ENCODE results near the gene MUC2. TPM values are rescaled to one million over a fixed set of nuclear protein-coding genes. Genes with fewer than 3 reads are reported as not detected.

Gene MUC2
- total and polyA plus RNA-seq, 10 of the 15 experiments (the other 5 are each of a cell fraction or from before 2014, with no cell fraction given), result 0.23 TPM; not detected in 9

GRCh38 chr11:1049071-1049405 lies 25.6 kb upstream of the MUC2 start (continued):
- no peak for TF ChIP-seq ZNF207 (IDR thresholded peaks at IDR 0.05; ENCODE audit: borderline replicate concordance)
- no peak for TF ChIP-seq REST (IDR thresholded peaks at IDR 0.05; ENCODE audit: low read depth, low read length)
- TF ChIP-seq JUNB (IDR thresholded peaks at IDR 0.05), result no peak
- no peak for TF ChIP-seq RAD21 (IDR thresholded peaks at IDR 0.05; ENCODE audit: insufficient read depth, low read depth, low read length)
- no peak for TF ChIP-seq CHD2 (IDR thresholded peaks at IDR 0.05; ENCODE audit: borderline replicate concordance, low read depth, low read length)
- TF ChIP-seq POLR2AphosphoS2 (IDR thresholded peaks at IDR 0.05; ENCODE audit: low read depth, low read length), result no peak

- Histone ChIP-seq H3K27me3 (replicated peaks in 1 of 2; ENCODE audit: control insufficient read depth in 2 of 2, insufficient read depth in 2 of 2, low read length in 1 of 2) (no peaks in the 10 kb centered on the region), H3K9me3 (replicated peaks; ENCODE audit: control insufficient read depth, insufficient read depth, low read length) (no peaks in the 10 kb centered on the region), H3K36me3 (ENCODE audit: control insufficient read depth in 2 of 2, insufficient read depth in 2 of 2, low read length in 1 of 2) (no peaks in the 10 kb centered on the region), H3K27ac (ENCODE audit: control insufficient read depth, insufficient read depth) (no peak overlapping the region), H3K9ac (ENCODE audit: control insufficient read depth, insufficient read depth, low read length) (no peak overlapping the region), H3K4me1 (ENCODE audit: control insufficient read depth, insufficient read depth, low read length) (no peaks in the 10 kb centered on the region), H2AFZ (ENCODE audit: control insufficient read depth, low read depth, low read length) (no peak overlapping the region), H3K4me2 (ENCODE audit: control insufficient read depth, insufficient read depth) (no peak overlapping the region), H3K4me3 (no peak overlapping the region), H3K79me2 (ENCODE audit: control insufficient read depth, insufficient read depth, low read length) (no peaks in the 10 kb centered on the region), H4K20me1 (ENCODE audit: control insufficient read depth, insufficient read depth) (no peaks in the 10 kb centered on the region)
- no TSS peak for BruUV-seq (replicated peaks)
- CTCF ChIA-PET, result no interaction called here
- SMC1A ChIA-PET (ENCODE audit: uncharacterized antibody, unreplicated experiment), result no interaction called here
- intact Hi-C loops (cut with micrococcal nuclease; ENCODE audit: unreplicated experiment) (no loop called here), in situ Hi-C loops (cut with MboI) (no loop called here)
- WGBS (ENCODE audit: insufficient coverage, insufficient replicate concordance, low lambda C conversion rate, missing lambda C conversion rate), result 44% methylated on average over 13 of the region's 13 CpGs
- POLR2A ChIA-PET, result no interaction called here
- RAD21 ChIA-PET (ENCODE audit: unreplicated experiment), result no interaction called here
- no peak for DNase-seq (ENCODE audit: low read depth, low spot score)
- no peak for ATAC-seq
- FAIRE-seq, result no peak
- TF ChIP-seq NFIC (IDR thresholded peaks at IDR 0.05; ENCODE audit: low read depth, low read length), result no peak
- no peak for TF ChIP-seq ZNF24 (IDR thresholded peaks at IDR 0.05)
- no peak for TF ChIP-seq TBL1XR1 (IDR thresholded peaks at IDR 0.05; ENCODE audit: low read depth, low read length)
- no peak for TF ChIP-seq BACH1 (IDR thresholded peaks at IDR 0.05; ENCODE audit: borderline replicate concordance)
- no peak for TF ChIP-seq E4F1 (IDR thresholded peaks at IDR 0.05; ENCODE audit: borderline replicate concordance, partially characterized antibody)
- TF ChIP-seq HCFC1 (IDR thresholded peaks at IDR 0.05; ENCODE audit: low read length), result no peak
- no peak for TF ChIP-seq RELB (IDR thresholded peaks at IDR 0.05; ENCODE audit: low read depth)
- no peak for TF ChIP-seq FOS (IDR thresholded peaks at IDR 0.05; ENCODE audit: borderline replicate concordance, extremely low read depth, insufficient read length)
- no peak for TF ChIP-seq ATF7 (IDR thresholded peaks at IDR 0.05; ENCODE audit: low read depth)
These were observed 25.2 kb upstream of the MUC2 start for GRCh38 chr11:1049431-1049891.
